ENCODE results near the gene AACS. TPM values are rescaled to one million over a fixed set of nuclear protein-coding genes. Genes with fewer than 3 reads are reported as not detected.

Gene AACS
- total RNA-seq, 3 donors from 2014 or later (not counting 1 experiment from before 2014, with no cell fraction given), result 14.6 to 20.4 (median 18.1) TPM

- intact Hi-C loops (cut with micrococcal nuclease), result no loop called here
- no peaks in the 10 kb centered on the region for H3K4me1 Mint-ChIP-seq
- Histone ChIP-seq H3K9me3 (ENCODE audit: control insufficient read depth, insufficient read depth, low read length) (no peaks in the 10 kb centered on the region), H3K36me3 (ENCODE audit: control insufficient read depth, insufficient read depth, low read length) (no peaks in the 10 kb centered on the region), H3K4me1 (ENCODE audit: control insufficient read depth, insufficient read depth, low read length) (no peaks in the 10 kb centered on the region), H3K27me3 (ENCODE audit: control insufficient read depth, insufficient read depth, low read length) (no peaks in the 10 kb centered on the region), H3K4me3 (ENCODE audit: low read length) (no peak overlapping the region), H3K27ac (ENCODE audit: low read length) (no peak overlapping the region)
- no peaks in the 10 kb centered on the region for H3K9me3 Mint-ChIP-seq
- TF ChIP-seq, protein P1, sequence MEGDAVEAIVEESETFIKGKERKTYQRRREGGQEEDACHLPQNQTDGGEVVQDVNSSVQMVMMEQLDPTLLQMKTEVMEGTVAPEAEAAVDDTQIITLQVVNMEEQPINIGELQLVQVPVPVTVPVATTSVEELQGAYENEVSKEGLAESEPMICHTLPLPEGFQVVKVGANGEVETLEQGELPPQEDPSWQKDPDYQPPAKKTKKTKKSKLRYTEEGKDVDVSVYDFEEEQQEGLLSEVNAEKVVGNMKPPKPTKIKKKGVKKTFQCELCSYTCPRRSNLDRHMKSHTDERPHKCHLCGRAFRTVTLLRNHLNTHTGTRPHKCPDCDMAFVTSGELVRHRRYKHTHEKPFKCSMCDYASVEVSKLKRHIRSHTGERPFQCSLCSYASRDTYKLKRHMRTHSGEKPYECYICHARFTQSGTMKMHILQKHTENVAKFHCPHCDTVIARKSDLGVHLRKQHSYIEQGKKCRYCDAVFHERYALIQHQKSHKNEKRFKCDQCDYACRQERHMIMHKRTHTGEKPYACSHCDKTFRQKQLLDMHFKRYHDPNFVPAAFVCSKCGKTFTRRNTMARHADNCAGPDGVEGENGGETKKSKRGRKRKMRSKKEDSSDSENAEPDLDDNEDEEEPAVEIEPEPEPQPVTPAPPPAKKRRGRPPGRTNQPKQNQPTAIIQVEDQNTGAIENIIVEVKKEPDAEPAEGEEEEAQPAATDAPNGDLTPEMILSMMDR (IDR thresholded peaks at IDR 0.05), result no peak
- H3K27me3 Mint-ChIP-seq (ENCODE audit: low read depth in 2 of 2), result peaks cover 0 to 5% of the 10 kb centered on the region in 2 donors
- no peak overlapping the region for H3K27ac Mint-ChIP-seq
- no peak overlapping the region for H3K4me3 Mint-ChIP-seq
- no peaks in the 10 kb centered on the region for H3K36me3 Mint-ChIP-seq
- ATAC-seq (no peak), DNase-seq (no peak)
- WGBS (ENCODE audit: insufficient coverage), result 93% methylated on average over 12 of the region's 12 CpGs
Observed at GRCh38 chr12:125163148-125163547, 97.9 kb downstream of the AACS start.

DNA sequence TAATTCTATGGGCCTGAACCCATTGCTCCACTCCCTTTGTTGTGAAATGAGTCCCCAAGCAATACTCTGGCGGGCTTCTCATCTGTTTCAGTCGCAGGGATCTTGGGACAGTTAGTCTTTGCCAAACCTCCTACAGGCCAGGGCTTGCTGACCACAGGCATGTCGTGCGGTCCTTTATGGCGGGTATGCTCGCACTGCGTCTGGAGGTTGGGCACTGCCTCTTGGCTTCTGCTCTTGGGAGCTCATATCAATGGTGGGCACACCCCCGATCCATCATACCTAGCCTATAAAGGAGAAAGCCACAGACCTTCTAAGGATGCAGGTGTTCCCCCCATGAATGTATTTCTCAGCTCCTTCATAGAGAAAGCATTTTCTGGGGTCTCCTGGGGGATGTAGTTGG is 99.3 kb downstream of the AACS start:
- Mint-ChIP-seq H3K27ac (no peak overlapping the region), H3K9me3 (no peaks in the 10 kb centered on the region), H3K27me3 (ENCODE audit: low read depth in 2 of 2) (peaks cover 0 to 5% of the 10 kb centered on the region in 2 donors), H3K4me1 (no peaks in the 10 kb centered on the region), H3K36me3 (no peaks in the 10 kb centered on the region), H3K4me3 (no peak overlapping the region)
- Histone ChIP-seq H3K27ac (ENCODE audit: low read length) (no peak overlapping the region), H3K9me3 (ENCODE audit: control insufficient read depth, insufficient read depth, low read length) (no peaks in the 10 kb centered on the region), H3K36me3 (ENCODE audit: control insufficient read depth, insufficient read depth, low read length) (no peaks in the 10 kb centered on the region), H3K4me3 (ENCODE audit: low read length) (no peak overlapping the region), H3K27me3 (ENCODE audit: control insufficient read depth, insufficient read depth, low read length) (no peaks in the 10 kb centered on the region), H3K4me1 (ENCODE audit: control insufficient read depth, insufficient read depth, low read length) (no peaks in the 10 kb centered on the region)
- DNase-seq (no peak), ATAC-seq (no peak)
- TF ChIP-seq, protein P1 (IDR thresholded peaks at IDR 0.05), result no peak
- intact Hi-C loops (cut with micrococcal nuclease), result no loop called here
- WGBS (ENCODE audit: insufficient coverage), result 91% methylated on average over 8 of the region's 8 CpGs

DNA sequence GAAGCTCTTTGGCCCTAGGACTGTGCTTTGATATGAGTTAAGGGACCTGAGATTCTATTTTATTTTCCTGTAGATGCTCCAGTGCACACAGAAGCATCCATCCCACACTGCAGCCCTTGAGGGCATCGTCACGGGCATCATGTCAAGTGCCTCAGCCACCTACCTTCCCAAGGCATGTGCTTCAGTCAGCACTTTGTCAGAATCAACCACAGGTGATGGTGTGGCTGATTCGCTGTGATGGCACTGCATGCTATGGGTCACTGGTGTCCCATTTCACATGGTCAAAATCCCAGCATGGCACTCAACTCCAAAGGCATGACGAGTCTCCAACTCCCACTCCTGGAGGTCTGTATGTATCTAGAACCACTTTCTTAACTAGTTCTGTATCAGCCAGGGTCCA is 100.8 kb downstream of the AACS start:
- H3K27ac ChIP-seq (ENCODE audit: low read length), result no peak overlapping the region
- ATAC-seq, result no peak
- no peaks in the 10 kb centered on the region for H3K36me3 ChIP-seq (ENCODE audit: control insufficient read depth, insufficient read depth, low read length)
- Mint-ChIP-seq H3K27me3 (ENCODE audit: low read depth in 2 of 2) (peaks cover 0 to 10% of the 10 kb centered on the region in 2 donors), H3K36me3 (no peaks in the 10 kb centered on the region), H3K4me1 (no peaks in the 10 kb centered on the region), H3K27ac (no peak overlapping the region), H3K4me3 (no peak overlapping the region), H3K9me3 (no peaks in the 10 kb centered on the region)
- TF ChIP-seq, protein P1 (IDR thresholded peaks at IDR 0.05), result no peak
- H3K9me3 ChIP-seq (ENCODE audit: control insufficient read depth, insufficient read depth, low read length), result no peaks in the 10 kb centered on the region
- WGBS (ENCODE audit: insufficient coverage), result 88% methylated on average over 4 of the region's 4 CpGs
- H3K4me3 ChIP-seq (ENCODE audit: low read length), result no peak overlapping the region
- H3K27me3 ChIP-seq (ENCODE audit: control insufficient read depth, insufficient read depth, low read length), result no peaks in the 10 kb centered on the region
- intact Hi-C loops (cut with micrococcal nuclease), result no loop called here
- no peak for DNase-seq
- no peaks in the 10 kb centered on the region for H3K4me1 ChIP-seq (ENCODE audit: control insufficient read depth, insufficient read depth, low read length)

GRCh38 chr12:125167658-125168057 is 102.4 kb downstream of the AACS start:
- H3K27ac Mint-ChIP-seq, result no peak overlapping the region
- no peaks in the 10 kb centered on the region for H3K9me3 Mint-ChIP-seq
- Histone ChIP-seq H3K27ac (ENCODE audit: low read length) (no peak overlapping the region), H3K4me3 (ENCODE audit: low read length) (no peak overlapping the region), H3K27me3 (ENCODE audit: control insufficient read depth, insufficient read depth, low read length) (no peaks in the 10 kb centered on the region), H3K9me3 (ENCODE audit: control insufficient read depth, insufficient read depth, low read length) (no peaks in the 10 kb centered on the region), H3K36me3 (ENCODE audit: control insufficient read depth, insufficient read depth, low read length) (no peaks in the 10 kb centered on the region), H3K4me1 (ENCODE audit: control insufficient read depth, insufficient read depth, low read length) (no peaks in the 10 kb centered on the region)
- DNase-seq, result no peak
- H3K27me3 Mint-ChIP-seq (ENCODE audit: low read depth in 2 of 2), result peaks cover 9 to 12% of the 10 kb centered on the region in 2 donors
- TF ChIP-seq, protein P1 (IDR thresholded peaks at IDR 0.05), result no peak
- H3K4me3 Mint-ChIP-seq, result no peak overlapping the region
- 97% methylated on average over 3 of the region's 3 CpGs for WGBS (ENCODE audit: insufficient coverage)
- no peaks in the 10 kb centered on the region for H3K36me3 Mint-ChIP-seq
- no peaks in the 10 kb centered on the region for H3K4me1 Mint-ChIP-seq
- intact Hi-C loops (cut with micrococcal nuclease), result no loop called here
- no peak for ATAC-seq

Data from natural killer cell (primary cell).